ENCODE data around the gene SFXN5.

SFXN5 gene

DNA sequence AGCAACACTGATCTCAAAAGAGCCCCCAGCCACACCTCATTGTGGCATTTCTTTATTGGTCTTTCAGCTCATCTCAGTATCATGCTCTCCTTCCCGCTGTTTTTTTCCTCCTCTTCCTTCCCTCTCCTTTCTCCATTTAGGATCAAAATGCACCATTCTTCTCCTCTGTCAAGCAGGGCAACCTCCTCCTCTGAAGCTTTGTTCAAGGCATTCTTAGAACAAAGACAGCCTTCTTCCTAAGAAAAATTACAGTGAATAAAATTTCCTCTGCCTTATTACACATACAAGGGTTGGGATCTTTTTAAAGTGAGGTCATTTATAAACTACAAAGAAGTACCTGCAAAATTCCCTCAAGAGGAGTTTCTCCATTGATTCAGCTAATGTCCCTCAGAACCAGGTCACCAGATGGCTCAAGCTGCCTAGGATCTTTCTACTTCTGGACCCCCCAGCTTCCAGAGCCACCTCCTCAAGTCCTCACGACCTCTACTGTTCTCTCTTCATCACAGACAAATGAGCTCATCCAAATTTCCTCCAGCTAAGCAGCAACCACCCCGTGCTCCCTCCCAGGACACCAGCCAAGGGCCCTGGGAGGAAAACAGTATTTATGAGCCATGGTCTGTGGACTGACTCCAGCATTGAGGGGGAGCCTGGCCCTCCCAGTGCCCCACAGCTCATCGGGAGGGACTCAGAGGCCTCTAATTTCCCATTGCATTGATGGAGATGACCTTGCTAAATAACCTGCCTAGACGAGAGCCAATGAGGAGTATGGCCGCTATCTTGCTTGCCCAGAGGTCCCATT, 18.0 kb downstream of the SFXN5 start:
- no peak for DNase-seq (ENCODE audit: low read depth in 3 of 3)

DNA sequence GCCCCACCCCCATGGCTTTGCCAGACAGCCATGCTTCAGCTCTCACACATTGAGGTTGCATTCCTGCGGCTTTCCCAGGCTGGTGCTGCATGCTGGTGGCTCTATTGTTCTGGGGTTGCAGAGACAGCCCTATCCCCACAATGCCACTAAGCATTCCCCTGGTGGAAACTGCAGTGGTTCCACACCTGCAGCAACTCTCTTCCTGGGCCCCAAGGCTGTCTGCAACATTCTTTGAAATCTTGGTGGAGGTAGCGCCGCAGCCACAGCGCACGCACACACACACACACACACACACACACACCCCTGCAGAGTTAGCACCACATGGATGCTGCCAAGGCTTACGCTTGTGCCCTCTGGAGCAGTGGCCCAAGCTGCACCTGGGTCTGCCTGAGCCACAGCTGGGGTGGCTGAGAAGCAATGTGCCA, 21.4 kb downstream of the SFXN5 start:
- no peak for DNase-seq (ENCODE audit: low read depth in 3 of 3)

DNA sequence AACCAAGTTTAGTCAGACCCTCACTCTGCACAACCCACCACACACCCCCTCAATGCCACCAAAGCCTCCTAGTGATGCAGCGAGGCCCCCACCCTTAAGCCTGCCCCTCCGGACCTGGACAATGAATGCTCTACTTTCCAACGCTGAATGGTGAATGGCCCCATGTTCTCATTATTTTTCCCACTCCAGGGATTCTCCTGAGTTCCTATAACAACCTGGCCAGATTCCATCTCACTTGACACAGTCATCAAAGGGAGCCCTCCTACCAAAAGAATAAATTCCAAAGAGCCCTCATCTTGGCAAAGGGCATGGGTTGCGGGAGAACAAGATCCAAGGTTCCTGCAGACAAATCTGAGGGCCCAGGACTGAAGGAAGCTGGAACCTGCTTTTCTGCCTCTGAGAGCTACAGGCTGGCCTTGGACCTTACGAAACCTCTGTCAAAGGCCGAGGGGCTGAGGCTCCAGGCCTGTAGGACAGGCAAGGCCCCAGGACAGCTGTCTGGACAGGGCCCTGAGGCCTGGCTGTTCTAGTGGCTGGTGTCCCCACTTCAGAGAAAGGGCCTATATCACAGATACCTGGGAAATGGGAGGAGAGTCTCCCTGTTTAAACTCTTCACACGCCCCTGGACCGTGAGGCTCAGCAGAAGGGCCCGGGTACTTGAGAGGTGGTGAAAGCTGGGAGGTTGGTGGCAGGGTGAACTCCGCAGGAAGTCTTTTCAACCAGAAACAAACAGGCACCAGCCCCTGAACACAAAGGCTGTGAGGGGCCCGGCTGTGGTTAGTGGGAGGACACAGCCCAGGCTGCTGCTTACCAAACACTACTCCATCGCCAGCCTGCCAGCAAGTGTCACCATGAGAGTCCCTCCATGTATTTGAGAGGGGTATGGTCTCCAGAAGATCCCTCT, 27.3 kb downstream of the SFXN5 start:
- no peak for DNase-seq (ENCODE audit: low read depth in 3 of 3)

DNA sequence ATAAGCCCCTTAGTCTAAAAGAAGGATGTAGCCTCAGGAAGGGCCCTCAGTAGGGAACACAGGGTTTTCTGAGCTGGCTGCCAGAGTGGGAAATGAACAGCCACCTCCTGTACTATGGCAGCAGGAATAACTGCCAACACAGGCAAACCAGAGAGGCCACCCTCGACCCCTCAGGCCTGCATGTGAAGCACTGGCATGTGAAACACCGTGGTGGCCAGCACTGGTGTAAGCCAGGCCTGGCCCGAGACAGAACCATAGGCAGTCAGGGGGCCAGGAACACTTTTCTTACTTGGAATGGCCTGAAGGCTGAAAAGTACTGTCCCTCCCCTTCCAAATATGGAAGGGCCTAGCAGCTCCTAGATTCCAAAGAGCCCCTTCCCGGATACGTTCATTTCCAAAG, 28.2 kb downstream of the SFXN5 start:
- no peak for DNase-seq (ENCODE audit: low read depth in 3 of 3)

DNA sequence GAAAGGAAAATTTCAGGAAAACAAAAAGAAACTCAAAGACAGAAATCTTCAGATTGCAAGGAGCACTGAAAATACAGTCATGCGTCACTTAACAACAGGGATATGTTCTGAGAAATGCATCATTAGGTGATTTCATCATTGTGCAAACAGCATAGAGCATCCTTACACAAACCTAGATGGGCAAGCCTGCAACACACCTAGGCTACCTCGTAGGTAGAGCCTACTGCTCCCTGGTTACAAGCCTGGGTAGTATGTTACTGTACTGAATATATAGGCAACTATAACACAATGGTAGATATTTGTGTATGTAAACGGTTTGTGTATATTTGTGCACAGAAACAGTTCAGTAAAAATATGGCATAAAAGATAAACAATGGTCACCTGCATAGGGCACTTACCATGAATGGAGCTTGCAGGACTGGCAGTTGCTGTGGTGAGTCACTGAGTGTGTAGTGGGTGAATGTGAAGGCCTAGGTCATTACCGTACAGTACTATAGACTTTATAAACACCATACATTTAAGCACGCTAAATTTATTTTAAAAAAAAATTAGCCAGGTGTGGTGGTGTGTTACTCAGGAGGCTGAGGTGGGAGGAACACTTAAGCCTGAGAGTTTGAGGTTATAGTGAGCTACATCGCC, 33.4 kb downstream of the SFXN5 start:
- no peak for DNase-seq (ENCODE audit: low read depth in 3 of 3)

DNA sequence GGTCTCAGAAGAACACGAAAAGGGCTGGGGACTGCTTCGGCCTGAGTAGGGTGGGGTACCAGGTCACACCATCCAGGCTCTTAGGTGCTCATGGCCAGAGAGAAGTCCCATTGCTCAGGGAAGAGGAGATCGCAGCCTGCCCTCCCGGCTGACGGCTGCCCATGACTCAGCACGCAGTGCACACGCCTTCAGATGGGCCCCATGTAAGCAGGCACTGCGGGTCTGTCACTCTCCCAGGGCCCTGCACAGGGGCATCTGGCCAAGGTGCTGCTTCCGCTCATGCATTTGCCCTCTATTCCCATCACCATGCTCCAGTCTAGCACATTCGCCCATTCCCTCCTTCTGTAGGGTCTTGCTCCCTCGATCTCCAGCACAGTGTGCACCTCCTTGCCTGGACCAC, 34.7 kb downstream of the SFXN5 start:
- no peak for DNase-seq (ENCODE audit: low read depth in 3 of 3)

DNA sequence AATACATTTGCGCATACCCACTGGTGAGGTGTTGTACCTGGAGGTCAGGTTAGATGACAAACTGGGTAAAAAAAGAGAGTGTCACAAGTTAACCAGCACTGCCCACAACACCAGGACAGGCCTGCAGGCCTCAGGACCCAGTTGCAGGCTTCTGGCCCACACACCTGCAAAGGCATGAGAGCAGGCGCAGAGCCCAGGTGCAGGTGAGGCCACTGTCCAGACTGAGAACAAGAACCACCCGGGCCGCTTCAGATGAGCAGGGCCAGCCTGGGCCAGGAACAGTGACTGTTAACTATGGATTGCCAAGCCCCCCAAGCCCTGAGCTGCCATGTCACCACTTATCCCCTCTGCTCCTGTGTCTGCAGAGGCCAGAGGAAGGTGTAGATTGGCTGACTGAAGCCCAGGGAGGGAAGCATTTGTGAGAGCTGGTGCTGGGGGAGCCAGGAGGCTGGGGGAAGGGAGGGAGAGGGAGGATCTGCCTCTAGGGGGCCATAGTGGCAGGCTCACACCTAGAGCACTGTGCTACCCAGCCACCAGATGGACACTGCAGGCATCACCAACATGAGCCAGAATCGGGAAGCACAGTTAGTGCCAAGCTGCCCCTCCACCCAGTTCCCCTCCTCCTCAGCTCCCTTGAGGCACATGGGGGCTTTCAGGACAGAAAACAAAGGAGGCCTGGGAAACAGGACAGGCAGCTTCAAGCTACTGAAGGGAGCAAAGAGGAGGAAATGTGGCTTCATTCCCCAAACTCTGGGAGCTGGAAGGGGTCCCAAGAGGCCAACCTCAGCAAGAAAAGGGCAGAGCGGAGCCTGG, 35.4 kb downstream of the SFXN5 start:
- DNase-seq (ENCODE audit: low read depth in 3 of 3), result no peak

DNA sequence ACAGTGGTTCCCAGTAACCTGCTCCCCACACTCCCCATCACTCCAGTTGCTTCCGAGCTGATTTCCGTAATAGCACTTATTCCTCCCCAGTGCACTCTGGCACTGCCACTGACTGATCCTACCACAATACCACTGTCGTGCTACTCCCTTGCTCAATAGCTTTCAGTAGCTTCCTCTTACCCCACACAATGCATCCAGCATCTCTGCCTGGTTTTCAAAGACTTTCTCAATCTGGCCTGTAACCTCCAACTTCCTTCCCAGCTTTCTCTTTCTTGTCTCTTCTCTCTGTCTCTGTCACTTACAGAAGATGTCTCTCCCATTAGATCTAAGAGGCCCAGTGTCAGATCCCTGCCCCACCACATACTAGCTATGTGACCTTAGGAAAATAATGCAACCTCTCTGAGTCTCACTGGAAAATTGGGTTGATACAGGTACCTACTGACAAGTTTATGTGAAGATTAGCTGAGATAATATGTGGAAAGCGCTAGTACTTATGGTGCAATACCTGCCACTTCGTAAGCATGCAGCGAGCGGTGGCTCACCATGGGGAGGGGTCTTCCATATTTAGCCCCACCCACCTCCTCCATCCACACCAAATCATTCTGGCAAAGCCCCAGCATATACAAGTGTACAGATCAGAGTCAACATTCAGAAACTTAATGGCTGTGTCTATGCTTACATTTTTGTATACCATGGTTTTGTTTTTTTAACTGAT, 36.7 kb downstream of the SFXN5 start:
- DNase-seq (ENCODE audit: low read depth in 3 of 3), result no peak

DNA sequence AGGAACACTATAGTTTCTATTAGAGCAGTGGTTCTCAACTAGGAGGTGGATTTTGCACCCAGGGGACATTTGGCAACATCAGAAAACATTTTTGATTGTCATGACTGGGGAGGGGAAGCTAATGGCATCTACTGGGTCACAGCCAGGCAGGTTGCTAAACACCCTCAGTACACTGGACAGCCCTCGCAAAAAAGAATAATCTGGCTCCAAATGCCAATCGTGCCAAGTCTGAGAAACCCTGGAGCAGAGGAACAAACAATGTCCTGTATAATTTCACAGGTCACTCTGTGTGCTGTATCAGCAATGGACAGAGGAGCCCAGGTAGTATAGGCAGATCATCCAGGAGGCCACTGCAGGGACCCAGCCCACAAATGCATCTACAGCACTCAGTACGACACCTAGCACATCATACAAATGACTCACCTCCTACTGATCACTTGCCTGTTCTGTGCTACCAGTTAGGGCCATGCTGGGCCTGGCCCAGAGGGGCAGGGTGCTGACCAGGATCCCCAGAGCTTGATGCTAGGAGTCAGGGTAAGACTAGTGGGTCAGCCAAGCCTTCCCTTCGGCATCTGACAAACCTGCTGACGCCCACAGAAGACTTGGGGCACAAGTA, 37.6 kb downstream of the SFXN5 start:
- DNase-seq (ENCODE audit: low read depth in 3 of 3), result no peak

DNA sequence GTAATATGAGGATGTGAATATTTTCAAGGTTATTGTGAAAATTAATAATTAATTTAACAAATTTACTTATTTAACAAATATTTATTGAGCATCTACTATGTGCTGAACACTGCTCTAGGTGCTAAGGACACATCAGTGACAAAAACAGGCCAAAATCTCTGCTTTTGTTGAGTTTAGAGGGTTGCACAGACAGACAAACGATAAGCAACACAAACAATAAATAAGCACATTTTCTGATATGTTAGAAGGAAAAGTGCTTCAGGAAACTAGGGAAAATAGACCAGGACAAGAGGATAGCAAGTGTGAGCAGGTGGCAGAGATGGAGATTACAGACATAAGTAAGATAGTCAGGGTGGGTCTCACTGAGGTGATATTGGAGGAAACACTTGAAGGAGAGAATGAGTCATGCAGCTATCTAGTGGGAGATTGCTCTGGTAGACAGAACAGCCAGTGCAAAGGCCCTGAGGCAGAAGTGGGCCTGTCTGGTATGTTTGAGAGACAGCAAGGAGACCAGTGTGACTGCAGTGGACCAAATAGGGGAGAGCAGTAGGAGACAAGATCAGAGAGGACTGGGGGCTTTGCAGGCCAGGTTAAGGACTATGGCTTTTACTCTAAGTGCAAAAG, 38.3 kb downstream of the SFXN5 start:
- DNase-seq (ENCODE audit: low read depth in 3 of 3), result no peak

DNA sequence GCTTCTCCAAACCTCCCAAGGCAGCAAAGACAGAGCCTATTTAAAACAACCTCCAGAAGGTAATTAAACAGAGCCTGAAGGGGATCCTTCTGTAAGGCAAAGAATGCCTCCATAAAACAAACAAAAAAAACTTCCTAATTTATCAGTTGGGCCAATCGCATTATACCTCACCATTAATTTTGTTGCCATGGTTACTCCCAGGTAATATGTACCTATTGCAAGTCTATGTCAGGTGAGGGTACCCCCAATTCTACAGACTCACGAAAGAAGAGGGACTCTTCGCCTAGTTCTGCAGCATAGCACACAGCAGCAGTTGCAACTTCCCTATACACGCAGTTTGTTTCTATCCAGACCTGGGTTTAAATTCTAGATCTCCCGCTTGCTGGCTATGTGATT, 38.8 kb downstream of the SFXN5 start:
- no peak for DNase-seq (ENCODE audit: low read depth in 3 of 3)

DNA sequence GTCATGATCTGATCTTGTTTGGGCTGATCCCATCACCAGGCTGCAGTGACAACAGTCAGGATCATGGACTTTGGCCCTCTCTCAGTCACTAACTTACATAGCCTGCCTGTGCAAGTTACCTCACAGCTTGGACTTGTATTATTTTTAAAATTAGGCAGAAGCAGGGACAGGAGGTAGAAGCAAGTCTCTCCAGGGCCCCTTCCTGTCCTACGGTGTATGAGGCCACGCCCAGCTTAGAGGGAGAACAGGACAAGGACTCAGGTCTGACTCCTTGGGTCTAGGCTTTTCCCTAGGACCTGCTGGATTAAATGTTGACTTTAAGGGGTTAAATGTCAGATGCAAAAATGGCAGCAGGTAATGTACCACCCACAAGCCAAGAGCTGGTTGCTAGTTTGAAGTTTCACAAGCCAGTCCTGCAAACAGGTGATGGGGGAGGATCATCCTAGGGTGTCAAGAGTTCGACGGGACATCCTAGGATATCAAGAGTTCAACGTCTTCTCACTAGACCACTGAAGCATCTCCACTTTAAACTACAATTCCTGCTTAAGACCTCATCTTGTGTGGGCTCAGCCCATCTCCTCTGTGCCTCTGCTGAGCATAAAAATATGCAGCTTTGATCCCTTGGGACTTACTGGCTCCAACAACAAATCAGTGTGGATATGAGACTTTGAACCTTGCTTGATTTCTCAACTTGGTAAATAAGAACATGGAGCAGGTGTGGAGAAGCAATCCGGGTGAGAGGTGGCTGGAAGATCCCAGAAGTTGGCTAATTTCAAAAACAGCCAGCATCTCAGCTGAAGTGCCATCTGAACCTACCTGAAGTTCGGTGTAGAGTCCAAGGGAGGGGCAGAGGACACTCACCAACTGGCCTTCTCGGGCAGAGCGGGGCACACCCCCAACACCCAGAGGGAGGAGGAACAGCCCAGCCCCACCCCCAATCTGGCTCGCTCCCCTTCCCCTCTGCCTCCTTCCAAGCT, 39.5 kb downstream of the SFXN5 start:
- DNase-seq (ENCODE audit: low read depth in 3 of 3), result no peak

DNA sequence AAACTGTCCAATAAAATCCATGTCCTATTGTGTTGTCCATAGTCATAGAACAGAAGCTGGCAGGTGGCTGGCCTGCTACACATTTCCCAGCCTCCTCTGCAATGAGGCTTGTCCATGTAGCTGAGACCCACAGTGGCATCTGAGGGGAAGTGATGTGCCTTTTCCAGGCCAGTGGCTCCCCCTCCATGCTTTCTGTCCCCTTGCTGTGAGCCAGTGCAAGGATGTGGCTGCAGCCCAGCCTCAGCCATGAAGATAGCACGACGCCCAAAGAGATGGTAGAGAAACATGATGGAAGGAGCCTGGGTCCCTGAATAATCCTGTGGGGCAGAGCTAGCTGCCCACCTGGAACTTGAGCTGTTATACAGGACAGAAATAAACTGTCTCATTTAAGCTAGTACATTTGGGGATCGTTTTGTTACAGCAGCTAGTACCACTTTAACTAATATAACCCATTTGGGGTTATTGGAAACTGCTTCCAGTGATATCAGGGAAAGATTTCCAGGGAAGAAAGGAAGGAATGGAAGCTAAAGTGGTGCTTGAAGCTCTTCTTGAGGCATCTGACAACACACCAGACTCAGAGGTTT, 40.3 kb downstream of the SFXN5 start:
- DNase-seq (ENCODE audit: low read depth in 3 of 3), result no peak

DNA sequence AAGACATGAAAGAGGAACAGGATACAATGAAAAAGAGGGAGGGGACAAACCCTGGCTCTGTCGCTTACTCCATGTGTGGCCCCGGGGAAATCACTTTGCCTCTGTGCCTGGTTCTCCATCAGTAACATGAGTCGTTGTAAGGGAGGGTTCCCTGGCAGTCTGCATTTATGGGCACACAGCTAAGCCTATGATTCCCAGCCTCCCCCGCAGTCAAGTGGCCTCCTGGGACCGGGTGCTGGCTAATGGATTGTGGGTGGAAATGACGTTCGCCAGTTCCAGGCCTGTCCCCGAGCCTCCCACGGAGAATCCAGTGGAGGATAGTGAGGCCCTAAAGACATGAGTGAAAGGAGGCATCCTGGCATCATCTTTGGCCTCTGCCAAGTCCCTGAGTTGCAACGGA, 42.7 kb downstream of the SFXN5 start:
- DNase-seq (ENCODE audit: low read depth in 3 of 3), result no peak

DNA sequence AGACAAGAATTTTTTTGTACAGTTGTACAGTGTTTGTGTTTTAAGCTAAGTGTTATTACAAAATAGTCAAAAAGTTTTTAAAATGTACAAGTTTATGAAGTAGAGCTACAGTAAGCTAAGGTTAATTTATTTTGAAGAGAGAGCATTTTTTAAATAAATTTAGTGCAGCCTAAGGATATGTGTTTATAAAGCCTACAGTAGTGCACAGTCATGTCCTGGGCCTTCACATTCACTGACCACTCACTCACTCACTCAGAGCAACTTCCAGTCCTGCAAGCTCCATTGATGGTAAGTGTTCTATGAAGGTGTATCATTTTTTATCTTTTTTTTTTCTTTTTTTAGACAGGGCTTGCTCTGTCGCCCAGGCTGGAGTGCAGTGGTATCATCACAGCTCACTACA, 44.2 kb downstream of the SFXN5 start:
- no peak for DNase-seq (ENCODE audit: low read depth in 3 of 3)

DNA sequence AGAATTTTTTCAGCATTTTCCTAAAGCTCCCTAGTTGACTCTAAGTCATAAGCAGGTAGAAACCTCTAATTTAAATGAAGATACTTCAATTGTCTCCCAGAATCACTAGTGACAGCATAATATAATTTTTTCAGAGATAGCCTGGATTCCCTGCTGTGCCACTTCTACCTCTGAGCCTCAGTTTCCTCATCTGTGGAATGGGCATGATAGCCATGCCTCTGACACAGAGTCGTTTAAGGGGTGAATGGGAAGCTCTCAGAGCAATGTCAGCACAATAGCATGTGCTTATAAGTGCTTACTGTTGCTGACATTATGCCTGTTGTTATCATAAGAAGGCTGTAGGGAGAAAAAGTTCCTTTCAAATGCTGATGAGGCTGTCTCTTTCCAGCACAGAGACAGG, 48.0 kb downstream of the SFXN5 start:
- no peak for DNase-seq (ENCODE audit: low read depth in 3 of 3)

DNA sequence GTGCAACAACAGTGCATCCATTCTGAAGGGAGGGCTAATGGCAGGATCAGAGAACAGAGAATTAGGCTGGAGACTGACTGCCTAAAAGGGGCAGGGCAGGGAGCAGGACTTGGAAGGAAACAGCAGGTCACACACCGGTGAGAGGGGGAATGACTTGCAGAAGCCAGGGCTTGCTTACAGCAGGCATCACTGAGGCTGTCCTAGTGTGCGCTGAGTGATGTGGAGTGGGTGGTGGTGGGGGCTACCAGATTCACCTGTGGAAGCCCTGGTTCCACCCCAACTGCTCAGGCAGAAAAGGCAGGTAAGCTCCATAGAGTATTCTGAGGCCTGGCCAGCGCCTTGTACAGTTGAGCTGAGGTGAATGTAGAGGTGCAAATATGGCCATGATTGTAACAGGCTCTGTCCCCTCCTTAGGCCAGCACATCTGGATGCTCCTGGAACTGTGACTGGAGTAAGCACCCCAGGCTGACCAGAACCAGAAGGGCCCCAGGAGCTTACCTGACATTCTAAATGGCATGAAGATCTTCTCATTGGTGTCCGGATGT, 49.4 kb downstream of the SFXN5 start:
- no peak for DNase-seq (ENCODE audit: low read depth in 3 of 3)

DNA sequence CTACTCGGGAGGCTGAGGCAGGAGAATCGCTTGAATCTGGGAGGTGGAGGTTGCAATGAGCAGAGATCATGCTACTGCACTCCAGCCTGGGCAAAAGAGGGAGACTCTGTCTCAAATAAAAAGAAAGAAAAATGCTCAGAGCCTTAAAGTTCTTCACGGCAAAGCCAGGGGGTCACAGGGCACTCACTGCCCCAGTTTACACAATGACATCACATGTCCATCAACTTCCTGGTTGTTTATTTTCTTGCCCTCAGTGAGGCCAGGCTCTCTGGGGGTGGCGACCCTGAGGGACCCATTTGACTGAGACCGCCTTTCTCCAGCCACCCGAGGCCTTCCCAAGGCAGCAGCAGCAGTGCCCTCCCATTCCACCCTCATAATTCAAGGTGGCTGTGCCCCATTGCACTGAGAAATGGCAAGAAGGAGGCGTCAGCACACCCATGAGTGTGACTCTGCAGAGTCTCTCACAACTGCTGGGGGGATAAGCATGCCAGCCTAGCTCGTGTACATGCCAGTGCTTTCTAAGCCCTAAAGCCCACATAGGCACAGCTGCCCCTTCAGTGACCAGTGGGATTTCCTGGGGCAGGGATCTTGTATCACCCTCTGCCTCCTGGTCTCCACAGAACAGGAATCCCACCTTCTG, 50.0 kb downstream of the SFXN5 start:
- DNase-seq (ENCODE audit: low read depth in 3 of 3), result no peak

All from stimulated activated CD4-positive, alpha-beta T cell treated with anti-CD3 and anti-CD28 coated beads, TNF-alpha, amount 100 ng/mL, for 48 hours (primary cell).